Gastrocnemius medialis (tissue), 4 donors: ENCODE data around the gene RFWD3. TPM values are rescaled to one million over a fixed set of nuclear protein-coding genes. Genes with fewer than 3 reads are reported as not detected.

Experiments used
- ATAC-seq, 2 donors: fragments of 150-250 bp; one replicate each; pipeline ENCODE4 v1.9.1; 2016
- DNase-seq, 2 donors: peaks; one replicate each; pipeline ENCODE4 v3.0.0-alpha.2; 2019
- H3K27ac ChIP-seq, 4 donors: fragments of 200-600 bp; sonication (generic); 1 replicate in 1 of 4; 2 replicates in 3 of 4; pipeline ENCODE4 v1.5.1; 2016 to 2018; ENCODE audit warnings: mild to moderate bottlenecking in 2 of 4, moderate library complexity in 1 of 4
- H3K27me3 ChIP-seq, 3 donors: fragments of 200-600 bp; sonication (generic) in 2 of 3; 1 replicate in 1 of 3; 2 replicates in 2 of 3; pipeline versions ENCODE4 v1.5.1 to v1.6.0; 2016 to 2019; ENCODE audit warnings: mild to moderate bottlenecking in 1 of 3, moderate library complexity in 1 of 3
- H3K36me3 ChIP-seq, 2 donors: fragments of 200-600 bp; sonication (generic) in 1 of 2; one replicate each; pipeline ENCODE4 v1.5.1; 2017 to 2018
- H3K4me1 ChIP-seq, 2 donors: fragments of 200-600 bp; sonication (generic) in 1 of 2; one replicate each; pipeline ENCODE4 v1.5.1; 2016 to 2017; ENCODE audit warnings: mild to moderate bottlenecking in 2 of 2
- H3K4me3 ChIP-seq, 4 donors: fragments of 200-600 bp; sonication (generic) in 3 of 4; 1 replicate in 1 of 4; 2 replicates in 3 of 4; pipeline ENCODE4 v1.5.1; 2016 to 2019; ENCODE audit warnings: mild to moderate bottlenecking in 2 of 4
- H3K9me3 ChIP-seq, 3 donors: fragments of 200-600 bp; sonication (generic) in 2 of 3; 1 replicate in 1 of 3; 2 replicates in 2 of 3; pipeline ENCODE4 v1.5.1; 2016 to 2019
- POLR2A ChIP-seq, 2 donors: fragments of 450-650 bp; IDR thresholded peaks; one replicate each; pipeline ENCODE4 v1.6.1; 2017; ENCODE audit warnings: antibody characterized with exemption in 2 of 2, mild to moderate bottlenecking in 2 of 2, moderate library complexity in 2 of 2
- in situ Hi-C, 4 donors: fragments of 200-750 bp; cut with MboI; loops; one replicate each; pipeline versions ENCODE4 v1.15.0 to v1.8.0; 2017; ENCODE audit warnings: low sequenced_read_pairs in 4 of 4
- intact Hi-C: fragments of 100-400 bp; cut with DNase I; formaldehyde crosslinking; loops from one replicate; pipeline ENCODE4 v1.15.1; 2023; ENCODE audit warnings: low total_unique reads
- total RNA-seq, 4 donors: library from RNA; depleted of rRNA; stranded (reverse); fragments of >200 nt; gene quantifications; one replicate each; pipeline versions ENCODE4 v1.1.0 to v1.2.3, GENCODE V29; 2016
- TF ChIP-seq, protein P1 (sequence below), 5 experiments: fragments of 450-650 bp in 3 of 5; fragments of 200-600 bp in 2 of 5; sonication (generic) in 2 of 5; IDR thresholded peaks in 4 of 5; conservative IDR thresholded peaks in 1 of 5; 1 replicate in 4 of 5; 2 replicates in 1 of 5; pipeline ENCODE4 v1.5.1; 2016 to 2019; ENCODE audit warnings: antibody characterized with exemption in 5 of 5, mild to moderate bottlenecking in 3 of 5, moderate library complexity in 3 of 5

Gene RFWD3
- total RNA-seq, 4 donors from 2014 or later: 2.5 to 7.1 (median 4.1) TPM

DNA sequence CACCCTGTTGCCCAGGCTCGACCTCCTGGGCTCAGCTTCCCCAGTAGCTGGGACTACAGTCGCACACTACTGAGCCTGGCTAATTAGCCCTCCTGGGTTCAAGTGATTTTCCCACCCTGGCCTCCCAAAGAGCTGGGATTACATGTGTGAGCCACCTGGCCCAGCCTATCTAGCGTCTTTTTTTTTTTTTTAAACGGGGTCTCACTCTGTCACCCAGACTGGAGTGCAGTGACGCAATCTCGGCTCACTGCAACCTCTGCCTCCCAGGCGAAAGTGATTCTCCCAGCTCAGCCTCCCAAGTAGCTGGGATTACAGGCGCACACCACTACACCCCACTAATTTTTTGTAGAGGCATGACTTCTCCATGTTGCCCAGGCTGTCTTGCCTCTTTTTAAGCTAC lies 93.1 kb downstream of the RFWD3 start:
- no peaks in the 10 kb centered on the region for H3K9me3 ChIP-seq
- H3K4me3 ChIP-seq: no peak overlapping the region
- H3K27ac ChIP-seq: no peak overlapping the region
- H3K27me3 ChIP-seq: no peaks in the 10 kb centered on the region
- no peaks in the 10 kb centered on the region for H3K36me3 ChIP-seq
- DNase-seq (no peak), ATAC-seq (no peak)
- H3K4me1 ChIP-seq: peaks cover 43 to 56% of the 10 kb centered on the region in 2 donors
- intact Hi-C loops: no loop called here
- TF ChIP-seq POLR2A (IDR thresholded peaks at IDR 0.05): no peak
- TF ChIP-seq, protein P1, sequence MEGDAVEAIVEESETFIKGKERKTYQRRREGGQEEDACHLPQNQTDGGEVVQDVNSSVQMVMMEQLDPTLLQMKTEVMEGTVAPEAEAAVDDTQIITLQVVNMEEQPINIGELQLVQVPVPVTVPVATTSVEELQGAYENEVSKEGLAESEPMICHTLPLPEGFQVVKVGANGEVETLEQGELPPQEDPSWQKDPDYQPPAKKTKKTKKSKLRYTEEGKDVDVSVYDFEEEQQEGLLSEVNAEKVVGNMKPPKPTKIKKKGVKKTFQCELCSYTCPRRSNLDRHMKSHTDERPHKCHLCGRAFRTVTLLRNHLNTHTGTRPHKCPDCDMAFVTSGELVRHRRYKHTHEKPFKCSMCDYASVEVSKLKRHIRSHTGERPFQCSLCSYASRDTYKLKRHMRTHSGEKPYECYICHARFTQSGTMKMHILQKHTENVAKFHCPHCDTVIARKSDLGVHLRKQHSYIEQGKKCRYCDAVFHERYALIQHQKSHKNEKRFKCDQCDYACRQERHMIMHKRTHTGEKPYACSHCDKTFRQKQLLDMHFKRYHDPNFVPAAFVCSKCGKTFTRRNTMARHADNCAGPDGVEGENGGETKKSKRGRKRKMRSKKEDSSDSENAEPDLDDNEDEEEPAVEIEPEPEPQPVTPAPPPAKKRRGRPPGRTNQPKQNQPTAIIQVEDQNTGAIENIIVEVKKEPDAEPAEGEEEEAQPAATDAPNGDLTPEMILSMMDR (IDR thresholded peaks at IDR 0.05 in 4 of 5, conservative IDR thresholded peaks at IDR 0.05 in 1 of 5): no peak
- in situ Hi-C loops: no loop called here

Other genes with a start within 250 kb of the RFWD3 start
- gene CLEC18B, start 245.4 kb downstream of the RFWD3 start, total RNA-seq: 1 to 10 TPM in 2 of 4 donors, not detected in 2; 1.1 to 2.7 TPM
- gene GLG1, start 59.8 kb downstream of the RFWD3 start, total RNA-seq: 100 to 1,000 TPM in 2 of 4 donors, 10 to 100 TPM in 2; 72.0 to 170 (median 105) TPM
- gene MLKL, start 34.0 kb upstream of the RFWD3 start, total RNA-seq: 1 to 10 TPM; 1.2 to 4.6 (median 2.9) TPM
- under 1 TPM in 1 of 4 donors, not detected in 3; 0.41 TPM for gene FA2H, start 107.9 kb upstream of the RFWD3 start, total RNA-seq